ENCODE data around the gene SAPCD2. TPM values are rescaled to one million over a fixed set of nuclear protein-coding genes. Genes with fewer than 3 reads are reported as not detected.

The SAPCD2 gene
- total RNA-seq, 4 donors from 2014 or later = 0.17 to 0.40 (median 0.26) TPM; not detected in 1

GRCh38 chr9:137025517-137025966 is 44.8 kb downstream of the SAPCD2 start:
- 67% methylated on average over 15 of the region's 21 CpGs for WGBS
- peaks cover 24 to 46% (median 40%) of the 10 kb centered on the region in 4 donors for H3K4me1 ChIP-seq
- peaks cover 0 to 21% (median 9%) of the 10 kb centered on the region in 4 donors for H3K36me3 ChIP-seq
- no peak for DNase-seq (ENCODE audit: extremely low spot score)
- no peaks in the 10 kb centered on the region for H3K27me3 ChIP-seq
- intact Hi-C loops (cut with DNase I) = no loop called here
- TF ChIP-seq POLR2A (IDR thresholded peaks at IDR 0.05; ENCODE audit: low read depth) = no peak
- TF ChIP-seq POLR2AphosphoS5 (IDR thresholded peaks at IDR 0.05) = no peak
- TF ChIP-seq CTCF (IDR thresholded peaks at IDR 0.05) = no peak
- TF ChIP-seq EP300 (IDR thresholded peaks at IDR 0.05) = no peak
- H3K27ac ChIP-seq (replicated peaks in 1 of 4) = peak overlapping the region in 1 of 4 donors; percentile 41
- H3K4me3 ChIP-seq = no peak overlapping the region
- no peaks in the 10 kb centered on the region for H3K9me3 ChIP-seq

- Histone ChIP-seq H3K4me1 (peaks cover 17 to 34% (median 26%) of the 10 kb centered on the region in 4 donors), H3K9me3 (no peaks in the 10 kb centered on the region), H3K4me3 (no peak overlapping the region), H3K27me3 (no peaks in the 10 kb centered on the region), H3K27ac (replicated peaks in 1 of 4) (no peak overlapping the region), H3K36me3 (peaks cover 0 to 37% (median 25%) of the 10 kb centered on the region in 4 donors)
- intact Hi-C loops (cut with DNase I) = no loop called here
- TF ChIP-seq POLR2AphosphoS5 (IDR thresholded peaks at IDR 0.05) = no peak
- 79% methylated on average over 4 of the region's 15 CpGs for WGBS
- DNase-seq (ENCODE audit: extremely low spot score) = no peak
These were observed 46.8 kb downstream of the SAPCD2 start for GRCh38 chr9:137023583-137023991.

GRCh38 chr9:137023157-137023556 is 47.2 kb downstream of the SAPCD2 start:
- H3K4me3 ChIP-seq = no peak overlapping the region
- H3K9me3 ChIP-seq = no peaks in the 10 kb centered on the region
- H3K27me3 ChIP-seq = no peaks in the 10 kb centered on the region
- intact Hi-C loops (cut with DNase I) = no loop called here
- DNase-seq (ENCODE audit: extremely low spot score) = no peak
- H3K4me1 ChIP-seq = peaks cover 14 to 30% (median 23%) of the 10 kb centered on the region in 4 donors
- TF ChIP-seq EP300 (IDR thresholded peaks at IDR 0.05) (no peak), POLR2A (IDR thresholded peaks at IDR 0.05; ENCODE audit: low read depth) (no peak), POLR2AphosphoS5 (IDR thresholded peaks at IDR 0.05) (no peak)
- no peak overlapping the region for H3K27ac ChIP-seq (replicated peaks in 1 of 4)
- WGBS = 88% methylated on average over 6 of the region's 7 CpGs
- H3K36me3 ChIP-seq = peaks cover 0 to 37% (median 27%) of the 10 kb centered on the region in 4 donors

- intact Hi-C loops (cut with DNase I) = no loop called here
- no peak overlapping the region for H3K27ac ChIP-seq (replicated peaks in 1 of 4)
These were observed 47.7 kb downstream of the SAPCD2 start for GRCh38 chr9:137022662-137023008.

GRCh38 chr9:137021979-137022661 is 48.2 kb downstream of the SAPCD2 start:
- H3K27me3 ChIP-seq = no peaks in the 10 kb centered on the region
- 77% methylated on average over 17 of the region's 30 CpGs for WGBS
- intact Hi-C loops (cut with DNase I) = no loop called here
- peaks cover 3 to 47% (median 38%) of the 10 kb centered on the region in 4 donors for H3K36me3 ChIP-seq
- no peak for TF ChIP-seq POLR2A (IDR thresholded peaks at IDR 0.05; ENCODE audit: low read depth)
- TF ChIP-seq EP300 (IDR thresholded peaks at IDR 0.05) = no peak
- TF ChIP-seq POLR2AphosphoS5 (IDR thresholded peaks at IDR 0.05) = no peak
- TF ChIP-seq CTCF (IDR thresholded peaks at IDR 0.05) = no peak
- DNase-seq (ENCODE audit: extremely low spot score) = no peak
- no peaks in the 10 kb centered on the region for H3K9me3 ChIP-seq
- H3K4me3 ChIP-seq = no peak overlapping the region
- H3K4me1 ChIP-seq = peaks cover 8 to 24% (median 17%) of the 10 kb centered on the region in 4 donors
- no peak overlapping the region for H3K27ac ChIP-seq (replicated peaks in 1 of 4)

More at GRCh38 chr9:137022662-137023008, 47.7 kb downstream of the SAPCD2 start:
- Histone ChIP-seq H3K27me3 (no peaks in the 10 kb centered on the region), H3K4me3 (no peak overlapping the region), H3K9me3 (no peaks in the 10 kb centered on the region), H3K4me1 (peaks cover 14 to 30% (median 22%) of the 10 kb centered on the region in 4 donors), H3K36me3 (peaks cover 0 to 41% (median 32%) of the 10 kb centered on the region in 4 donors)
- TF ChIP-seq POLR2AphosphoS5 (IDR thresholded peaks at IDR 0.05) (no peak), CTCF (IDR thresholded peaks at IDR 0.05) (no peak), POLR2A (IDR thresholded peaks at IDR 0.05; ENCODE audit: low read depth) (no peak), EP300 (IDR thresholded peaks at IDR 0.05) (no peak)
- 92% methylated on average over 8 of the region's 23 CpGs for WGBS
- DNase-seq (ENCODE audit: extremely low spot score) = no peak
